Heart right ventricle (tissue), 16 donors: ENCODE data around the gene P2RY13. TPM values are rescaled to one million over a fixed set of nuclear protein-coding genes. Genes with fewer than 3 reads are reported as not detected.

Experiments
- ATAC-seq, 8 donors: fragments of 200-7000 bp; cut with Tn5 transposase; one replicate each; pipeline ENCODE4 v1.9.1; 2020; ENCODE audit warnings: mild to moderate bottlenecking in 8 of 8, moderate library complexity in 8 of 8, moderate number of reproducible peaks in 1 of 8
- DNase-seq, 2 donors: peaks; one replicate each; pipeline ENCODE4 v3.0.0-alpha.2; 2020
- H3K27ac ChIP-seq, 10 donors: fragments of 200-600 bp; sonication (generic) in 2 of 10; one replicate each; pipeline versions ENCODE4 v1.5.0 to v1.8.0; 2020 to 2022; ENCODE audit warnings: mild to moderate bottlenecking in 3 of 10
- H3K27me3 ChIP-seq, 7 donors: fragments of 200-600 bp; one replicate each; pipeline ENCODE4 v1.8.0; 2021 to 2022; ENCODE audit warnings: mild to moderate bottlenecking in 2 of 7
- H3K36me3 ChIP-seq, 9 donors: fragments of 200-600 bp; sonication (generic) in 1 of 9; one replicate each; pipeline versions ENCODE4 v1.5.0 to v1.8.0; 2020 to 2022; ENCODE audit warnings: mild to moderate bottlenecking in 2 of 9
- H3K4me1 ChIP-seq, 9 donors: fragments of 200-600 bp; sonication (generic) in 1 of 9; one replicate each; pipeline versions ENCODE4 v1.5.0 to v1.8.0; 2020 to 2022; ENCODE audit warnings: mild to moderate bottlenecking in 4 of 9
- H3K4me3 ChIP-seq, 10 donors: fragments of 200-600 bp; sonication (generic) in 2 of 10; one replicate each; pipeline versions ENCODE4 v1.5.0 to v1.8.0; 2020 to 2022; ENCODE audit warnings: mild to moderate bottlenecking in 7 of 10, moderate library complexity in 2 of 10
- H3K9me3 ChIP-seq, 11 donors: fragments of 200-600 bp in 10 of 11; sonication (generic) in 2 of 11; one replicate each; pipeline versions ENCODE4 v1.5.0 to v1.8.0; 2013 to 2022; ENCODE audit warnings: mild to moderate bottlenecking in 2 of 11, control low read depth in 1 of 11, moderate library complexity in 1 of 11
- WGBS, 2 donors: extraction: QIAGEN DNeasy Blood & Tissue Kit; methylation state at CpG; one replicate each; pipeline ENCODE4 v1.1.7; 2013; ENCODE audit warnings: inconsistent platforms in 1 of 2; 5-methylcytosine and 5-hydroxymethylcytosine counted together
- intact Hi-C, 10 donors: fragments of 100-400 bp; cut with DNase I; formaldehyde crosslinking; loops; one replicate each; pipeline versions ENCODE4 v1.11.1 to v1.14.2; 2022
- polyA plus RNA-seq, 2 donors: library from polyadenylated mRNA; stranded (reverse); fragments of 200-250 nt; gene quantifications; one replicate each; pipeline ENCODE4 v1.2.3, GENCODE V29; 2013
- total RNA-seq, 10 donors: library from RNA; stranded (reverse); fragmentation: NEBNext Ultra II Directional in 3 of 10; extraction: Animal tissue kit (Norgen Biotek cat#: 25700) in 3 of 10; gene quantifications; one replicate each; pipeline versions ENCODE4 v1.2.1 to v1.2.4, GENCODE V29; 2021 to 2023
- TF ChIP-seq, protein P1 (sequence below), 9 donors: fragments of 200-600 bp; sonication (generic) in 2 of 9; IDR thresholded peaks; one replicate each; pipeline versions ENCODE4 v1.5.0 to v1.8.0; 2021 to 2022; ENCODE audit warnings: antibody characterized with exemption in 9 of 9, mild to moderate bottlenecking in 5 of 9, moderate library complexity in 1 of 9
- donor health status: Arrhythmogenic right ventricular cardiomyopathy.
- donor health status: ischemic (EF 13 %, LVEDD 7.1; RV severe dilation, severe dysfunction).
- donor health status: healthy with polysubstance abuse.
- donor health status: DM: no; HTN: yes; CAD: no.
- donor health status: DM: no; HTN: no; CAD: no.
- donor health status: ischemic (EF 25% LVEDD 6.9; RV normal size, moderate dysfunction).
- donor health status: ischemic (EF 25% LVEDD 5.7; RV mildly dilated, moderate dysfunction).
- donor health status: healthy.
- donor health status: DM: yes; HTN: yes; CAD: no.
- donor health status: Ischemic cardiomyopathy.
- donor health status: ischemic (EF 35%, LVEDD 5.7; RV mildly dilated, moderate dysfunction).
- donor health status: nonischemic (EF 11% LVEDD 7.7; RV severe dilation, severe dysfunction).
- donor health status: DM: yes; HTN: yes; CAD: no.
- donor health status: PGD.
- donor health status: ischemic (EF 29% LVEDD 5.4; RV normal size, mild dysfunction).
- donor health status: nonischemic (EF 23%, LVEDD 6.1; RV moderate dilation, normal function).

The P2RY13 gene
- total and polyA plus RNA-seq, 12 donors = 0.14 to 4.9 (median 0.39) TPM

DNA sequence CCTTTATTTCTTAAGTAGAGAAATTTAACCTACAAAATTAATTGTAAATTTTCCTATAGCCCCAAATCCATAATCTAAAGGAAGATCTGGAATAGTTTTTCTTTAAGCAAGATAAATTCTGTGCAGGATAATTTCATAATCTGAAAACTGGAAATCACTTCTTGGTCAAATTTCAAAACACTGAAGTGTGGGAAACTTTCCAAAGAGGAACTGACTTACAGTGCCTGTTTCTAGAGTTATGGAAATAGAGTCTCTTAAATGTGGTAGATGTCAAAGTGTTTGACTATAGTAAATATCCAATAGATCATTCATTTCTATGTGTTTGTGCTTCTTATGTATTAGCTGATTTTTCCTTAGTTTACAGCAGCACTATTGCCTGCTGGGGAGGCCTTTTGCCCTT lies 1.6 kb upstream of the P2RY13 start:
- TF ChIP-seq, protein P1, sequence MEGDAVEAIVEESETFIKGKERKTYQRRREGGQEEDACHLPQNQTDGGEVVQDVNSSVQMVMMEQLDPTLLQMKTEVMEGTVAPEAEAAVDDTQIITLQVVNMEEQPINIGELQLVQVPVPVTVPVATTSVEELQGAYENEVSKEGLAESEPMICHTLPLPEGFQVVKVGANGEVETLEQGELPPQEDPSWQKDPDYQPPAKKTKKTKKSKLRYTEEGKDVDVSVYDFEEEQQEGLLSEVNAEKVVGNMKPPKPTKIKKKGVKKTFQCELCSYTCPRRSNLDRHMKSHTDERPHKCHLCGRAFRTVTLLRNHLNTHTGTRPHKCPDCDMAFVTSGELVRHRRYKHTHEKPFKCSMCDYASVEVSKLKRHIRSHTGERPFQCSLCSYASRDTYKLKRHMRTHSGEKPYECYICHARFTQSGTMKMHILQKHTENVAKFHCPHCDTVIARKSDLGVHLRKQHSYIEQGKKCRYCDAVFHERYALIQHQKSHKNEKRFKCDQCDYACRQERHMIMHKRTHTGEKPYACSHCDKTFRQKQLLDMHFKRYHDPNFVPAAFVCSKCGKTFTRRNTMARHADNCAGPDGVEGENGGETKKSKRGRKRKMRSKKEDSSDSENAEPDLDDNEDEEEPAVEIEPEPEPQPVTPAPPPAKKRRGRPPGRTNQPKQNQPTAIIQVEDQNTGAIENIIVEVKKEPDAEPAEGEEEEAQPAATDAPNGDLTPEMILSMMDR (IDR thresholded peaks at IDR 0.05) = no peak
- Histone ChIP-seq H3K36me3 (no peaks in the 10 kb centered on the region), H3K4me3 (no peak overlapping the region), H3K27ac (peak overlapping the region in 1 of 10 donors; percentile 51), H3K27me3 (no peaks in the 10 kb centered on the region), H3K9me3 (no peaks in the 10 kb centered on the region), H3K4me1 (peaks cover 0 to 49% (median 0%) of the 10 kb centered on the region in 9 donors)
- ATAC-seq (no peak), DNase-seq (no peak)
- intact Hi-C loops = no loop called here

DNA sequence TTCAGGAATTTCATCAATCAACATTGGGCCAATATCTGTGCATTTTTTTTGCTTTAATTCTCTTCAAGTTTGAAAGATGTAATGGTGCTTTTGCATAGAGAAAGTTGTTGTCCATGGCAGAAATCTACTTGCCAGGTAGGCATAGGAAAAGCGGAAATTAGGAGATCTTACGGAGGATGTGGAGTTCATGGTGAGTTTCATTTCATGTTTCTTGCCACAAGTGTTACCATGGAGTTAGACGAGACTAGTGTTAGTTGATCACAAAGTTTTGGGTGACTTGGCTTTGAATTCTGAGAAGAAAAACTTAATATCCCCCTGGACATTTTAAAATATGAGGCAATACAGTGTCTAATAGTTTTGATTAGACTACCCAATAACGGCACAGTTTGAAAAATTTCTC lies 1.0 kb upstream of the P2RY13 start:
- no peak for DNase-seq
- Histone ChIP-seq H3K4me1 (peaks cover 0 to 53% (median 0%) of the 10 kb centered on the region in 9 donors), H3K9me3 (no peaks in the 10 kb centered on the region), H3K27ac (peak overlapping the region in 1 of 10 donors; percentile 9), H3K27me3 (no peaks in the 10 kb centered on the region), H3K4me3 (no peak overlapping the region), H3K36me3 (no peaks in the 10 kb centered on the region)
- TF ChIP-seq, protein P1 (IDR thresholded peaks at IDR 0.05) = no peak
- WGBS, 2 donors = 76 to 78% methylated on average over 4 of the region's 4 CpGs
- intact Hi-C loops = no loop called here
- ATAC-seq = no peak

DNA sequence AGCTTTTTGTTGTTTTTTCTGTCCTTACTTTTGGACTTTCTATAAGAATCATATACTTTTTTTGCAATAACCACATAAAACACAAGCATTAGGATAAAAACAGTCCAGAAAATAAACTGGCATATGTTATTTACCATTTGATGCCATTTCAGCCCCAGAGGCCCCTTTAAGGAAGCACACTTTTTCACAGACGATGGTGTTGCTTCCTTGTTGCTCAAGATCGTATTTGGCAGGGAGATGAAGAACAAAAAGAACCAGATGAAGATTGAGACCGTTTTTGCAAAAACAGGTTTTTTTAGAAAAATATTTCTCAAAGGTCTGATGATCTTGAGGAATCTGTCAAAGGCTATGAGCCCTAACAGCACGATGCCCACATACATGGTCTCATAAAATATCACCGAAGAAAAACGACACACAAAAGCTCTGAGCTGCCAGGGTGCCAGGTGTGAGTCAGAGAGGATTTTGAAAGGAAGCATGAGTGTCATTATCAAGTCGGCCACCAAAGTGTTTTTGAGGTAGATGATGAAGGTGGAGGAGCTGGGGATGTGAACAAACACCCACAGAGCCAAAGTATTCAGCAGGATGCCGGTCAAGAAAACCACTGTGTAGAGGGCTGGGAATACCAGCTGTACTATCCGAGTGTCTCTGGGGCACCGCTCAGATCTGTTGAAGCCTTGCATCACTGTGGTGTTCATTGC lies 902 bp downstream of the P2RY13 start:
- H3K9me3 ChIP-seq = no peaks in the 10 kb centered on the region
- H3K4me3 ChIP-seq = peak overlapping the region in 6 of 10 donors; percentile 10 to 52 (median 29)
- intact Hi-C loops = loop anchor here in 2 of 10 donors (5.0 kb wide), 2 partner anchors 156 to 161 kb away; no protein-coding TSS in a partner anchor
- ATAC-seq = peak in 4 of 8 donors; percentile 28 to 62 (median 52)
- H3K27me3 ChIP-seq = no peaks in the 10 kb centered on the region
- peak overlapping the region in 2 of 10 donors; percentile 38 to 81 for H3K27ac ChIP-seq
- WGBS, 2 donors = 59 to 69% methylated on average over 10 of the region's 10 CpGs
- DNase-seq = no peak
- H3K36me3 ChIP-seq = no peaks in the 10 kb centered on the region
- TF ChIP-seq, protein P1 (IDR thresholded peaks at IDR 0.05) = no peak
- H3K4me1 ChIP-seq = peaks cover 0 to 53% (median 0%) of the 10 kb centered on the region in 9 donors

DNA sequence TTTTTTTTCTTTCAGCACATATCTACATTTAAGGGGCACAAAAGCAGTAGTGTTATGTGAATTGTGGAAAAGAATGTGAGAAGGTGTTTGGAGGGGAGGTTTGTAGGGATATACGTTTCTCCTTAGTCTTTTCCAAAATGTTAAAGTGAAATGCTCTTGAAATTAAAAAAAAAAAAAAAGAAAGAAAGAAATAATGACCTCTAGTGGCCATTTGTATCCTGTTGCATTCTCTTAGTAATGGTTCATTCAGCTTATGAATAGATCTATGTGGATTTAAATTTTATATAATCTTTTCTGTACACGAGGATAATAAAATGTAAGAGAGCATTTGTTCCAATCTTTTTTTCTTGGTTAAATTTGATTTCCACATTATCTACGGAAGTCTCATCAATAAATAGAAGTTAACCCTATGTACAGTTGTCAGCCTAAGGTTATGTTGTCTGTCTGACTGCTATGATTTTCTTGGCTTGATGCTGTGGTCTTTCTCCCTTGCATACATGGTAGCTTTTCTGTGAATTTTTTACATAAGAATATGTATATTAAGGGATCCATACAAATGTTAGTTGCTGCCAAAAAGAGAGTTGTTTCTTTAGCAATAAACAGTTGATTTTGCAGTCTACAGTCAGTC lies 1.7 kb downstream of the P2RY13 start:
- Histone ChIP-seq H3K27ac (peak overlapping the region in 2 of 10 donors; percentile 38 to 81), H3K4me3 (peak overlapping the region in 7 of 10 donors; percentile 2 to 52 (median 26)), H3K36me3 (no peaks in the 10 kb centered on the region), H3K27me3 (no peaks in the 10 kb centered on the region), H3K4me1 (peaks cover 0 to 53% (median 0%) of the 10 kb centered on the region in 9 donors), H3K9me3 (no peaks in the 10 kb centered on the region)
- intact Hi-C loops = loop anchor here in 2 of 10 donors (5.0 kb wide), 2 partner anchors 155 to 160 kb away; no protein-coding TSS in a partner anchor
- ATAC-seq (peak in 2 of 8 donors; percentile 40 to 54), DNase-seq (no peak)
- 19 to 21% methylated on average over 3 of the region's 3 CpGs for WGBS, 2 donors
- TF ChIP-seq, protein P1 (IDR thresholded peaks at IDR 0.05) = peak; percentile 33 to 76 (median 66)
